Keratinocyte (primary cell): ENCODE measurements around the gene CGNL1. TPM values are rescaled to one million over a fixed set of nuclear protein-coding genes. Genes with fewer than 3 reads are reported as not detected.

Experiments used
- DNase-seq: peaks from one replicate; pipeline ENCODE4 v3.0.0-alpha.2; 2011; ENCODE audit warnings: low read depth, missing footprints, low spot score
- FAIRE-seq: peaks from 2 replicates; lab custom pipeline; 2011; peaks lifted over from hg19 to GRCh38; lab: Jason Lieb, UNC
- H2AFZ ChIP-seq: 2 replicates; pipeline ENCODE4 v1.6.0; 2012; ENCODE audit warnings: low read length, control low read depth, inconsistent platforms; ENCODE audit not compliant: control insufficient read depth
- H3K27ac ChIP-seq: 2 replicates; pipeline ENCODE4 v1.5.1; 2011; ENCODE audit warnings: low read length; ENCODE audit not compliant: control insufficient read depth, insufficient read depth
- H3K27me3 ChIP-seq: 3 replicates; pipeline ENCODE4 v1.6.0; 2011; ENCODE audit warnings: low read length; ENCODE audit not compliant: control insufficient read depth, insufficient read depth; ENCODE audit errors: extremely low read depth
- H3K36me3 ChIP-seq, 2 experiments: 2 replicates in 1 of 2; 3 replicates in 1 of 2; pipeline ENCODE4 v1.5.1; 2011; ENCODE audit warnings: low read length in 2 of 2, mild to moderate bottlenecking in 1 of 2; ENCODE audit not compliant: control insufficient read depth in 2 of 2, insufficient read depth in 2 of 2; ENCODE audit errors: extremely low read depth in 1 of 2
- H3K4me1 ChIP-seq: 3 replicates; pipeline ENCODE4 v1.5.1; 2011; ENCODE audit warnings: low read length; ENCODE audit not compliant: control insufficient read depth, insufficient read depth; ENCODE audit errors: extremely low read depth
- H3K4me2 ChIP-seq: 3 replicates; pipeline ENCODE4 v1.6.0; 2011; ENCODE audit warnings: low read depth, low read length; ENCODE audit not compliant: control insufficient read depth, insufficient read depth; ENCODE audit errors: extremely low read depth
- H3K4me3 ChIP-seq, 3 experiments: fragments of 200-600 bp in 1 of 3; sonication (generic) in 1 of 3; 2 replicates in 2 of 3; 3 replicates in 1 of 3; pipeline ENCODE4 v1.5.1; 2011 to 2016; ENCODE audit warnings: low read length in 3 of 3, mild to moderate bottlenecking in 3 of 3, control low read depth in 2 of 3, inconsistent platforms in 1 of 3, low read depth in 1 of 3, mixed read lengths in 1 of 3, mixed run types in 1 of 3, moderate library complexity in 1 of 3; ENCODE audit not compliant: control insufficient read depth in 2 of 3, insufficient read depth in 2 of 3; ENCODE audit errors: extremely low read depth in 1 of 3
- H3K79me2 ChIP-seq: 2 replicates; pipeline ENCODE4 v1.6.0; 2012; ENCODE audit warnings: low read length; ENCODE audit not compliant: control insufficient read depth, insufficient read depth
- H3K9ac ChIP-seq: 3 replicates; pipeline ENCODE4 v1.6.0; 2011; ENCODE audit warnings: low read length; ENCODE audit not compliant: control insufficient read depth, insufficient read depth; ENCODE audit errors: extremely low read depth
- H3K9me1 ChIP-seq: 3 replicates; pipeline ENCODE4 v1.6.0; 2011; ENCODE audit warnings: low read length; ENCODE audit not compliant: control insufficient read depth, insufficient read depth; ENCODE audit errors: extremely low read depth
- H3K9me3 ChIP-seq: 2 replicates; pipeline ENCODE4 v1.5.1; 2012; ENCODE audit warnings: low read depth, low read length; ENCODE audit not compliant: control insufficient read depth
- H4K20me1 ChIP-seq: 3 replicates; pipeline ENCODE4 v1.6.0; 2011; ENCODE audit warnings: low read length; ENCODE audit not compliant: control insufficient read depth, insufficient read depth; ENCODE audit errors: extremely low read depth
- EZH2 ChIP-seq: IDR thresholded peaks from one replicate; pipeline ENCODE4 v1.6.1; 2012; ENCODE audit warnings: inconsistent platforms, mild to moderate bottlenecking, low read length, moderate library complexity
- dilution Hi-C: fragments of 300-500 bp; cut with MboI; formaldehyde crosslinking; loops from one replicate; pipeline ENCODE4 v1.7.0; 2020; ENCODE audit warnings: low sequenced_read_pairs; ENCODE audit not compliant: extremely low pct_ligation_motif_present
- polyA plus RNA-seq, 5 experiments: library from polyadenylated mRNA; depleted of rRNA in 3 of 5; stranded (reverse) in 3 of 5; stranded (forward) in 1 of 5; unstranded in 1 of 5; fragments of >200 nt; gene quantifications; 1 replicate in 1 of 5; 2 replicates in 3 of 5; 3 replicates in 1 of 5; pipeline versions ENCODE4 v1.2.1 to v1.2.3, GENCODE V29; 2011 to 2012; ENCODE audit warnings: missing spikeins in 2 of 5, low read depth in 1 of 5, low replicate concordance in 1 of 5
- TF ChIP-seq, protein P1 (sequence below), 3 experiments: IDR thresholded peaks in 1 of 3; conservative IDR thresholded peaks in 1 of 3; optimal IDR thresholded peaks in 1 of 3; 2 replicates in 2 of 3; 3 replicates in 1 of 3; pipeline versions ENCODE3 to v1.5.1; 2011; ENCODE audit warnings: low read length in 3 of 3, mild to moderate bottlenecking in 3 of 3, moderate library complexity in 2 of 3, control low read depth in 1 of 3, inconsistent platforms in 1 of 3; ENCODE audit not compliant: insufficient read depth in 2 of 3; ENCODE audit errors: extremely low read depth in 1 of 3

CGNL1 gene
- polyA plus RNA-seq, 1 donor (not counting 4 experiments of a cell fraction or from before 2014, with no cell fraction given): 0.05 TPM

DNA sequence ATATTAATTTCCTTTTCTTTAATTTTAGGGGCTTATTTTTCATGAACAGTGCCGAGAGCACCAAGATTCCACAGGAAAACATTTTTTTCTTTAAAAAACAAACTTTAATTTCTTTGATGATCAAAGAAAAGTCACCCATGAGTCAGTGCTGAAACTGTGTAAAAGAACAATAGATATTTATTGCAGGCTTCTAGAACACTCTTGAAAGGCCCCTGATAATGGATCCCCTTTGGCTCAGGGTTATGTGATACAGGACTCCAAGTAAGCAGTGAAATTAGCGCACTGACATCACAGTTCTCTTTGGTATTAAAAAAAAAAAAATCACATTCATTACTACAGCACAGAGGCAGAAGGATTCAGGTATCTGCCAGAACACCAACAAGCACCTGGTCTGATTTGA is 149.3 kb downstream of the CGNL1 start:
- Histone ChIP-seq H3K4me3 (no peak overlapping the region), H2AFZ (no peak overlapping the region), H3K27ac (no peak overlapping the region), H3K4me1 (no peaks in the 10 kb centered on the region), H3K9me1 (no peaks in the 10 kb centered on the region), H3K9me3 (no peaks in the 10 kb centered on the region), H3K9ac (no peak overlapping the region), H3K27me3 (no peaks in the 10 kb centered on the region), H3K36me3 (no peaks in the 10 kb centered on the region), H3K4me2 (no peak overlapping the region), H4K20me1 (no peaks in the 10 kb centered on the region), H3K79me2 (no peaks in the 10 kb centered on the region)
- FAIRE-seq (no peak), DNase-seq (no peak)
- TF ChIP-seq, protein P1, sequence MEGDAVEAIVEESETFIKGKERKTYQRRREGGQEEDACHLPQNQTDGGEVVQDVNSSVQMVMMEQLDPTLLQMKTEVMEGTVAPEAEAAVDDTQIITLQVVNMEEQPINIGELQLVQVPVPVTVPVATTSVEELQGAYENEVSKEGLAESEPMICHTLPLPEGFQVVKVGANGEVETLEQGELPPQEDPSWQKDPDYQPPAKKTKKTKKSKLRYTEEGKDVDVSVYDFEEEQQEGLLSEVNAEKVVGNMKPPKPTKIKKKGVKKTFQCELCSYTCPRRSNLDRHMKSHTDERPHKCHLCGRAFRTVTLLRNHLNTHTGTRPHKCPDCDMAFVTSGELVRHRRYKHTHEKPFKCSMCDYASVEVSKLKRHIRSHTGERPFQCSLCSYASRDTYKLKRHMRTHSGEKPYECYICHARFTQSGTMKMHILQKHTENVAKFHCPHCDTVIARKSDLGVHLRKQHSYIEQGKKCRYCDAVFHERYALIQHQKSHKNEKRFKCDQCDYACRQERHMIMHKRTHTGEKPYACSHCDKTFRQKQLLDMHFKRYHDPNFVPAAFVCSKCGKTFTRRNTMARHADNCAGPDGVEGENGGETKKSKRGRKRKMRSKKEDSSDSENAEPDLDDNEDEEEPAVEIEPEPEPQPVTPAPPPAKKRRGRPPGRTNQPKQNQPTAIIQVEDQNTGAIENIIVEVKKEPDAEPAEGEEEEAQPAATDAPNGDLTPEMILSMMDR (optimal IDR thresholded peaks at IDR 0.05 in 1 of 3, IDR thresholded peaks at IDR 0.05 in 1 of 3, conservative IDR thresholded peaks at IDR 0.05 in 1 of 3; ENCODE audit: extremely low read depth in 1 of 3, insufficient read depth in 2 of 3, low read length in 3 of 3): no peak
- no peak for TF ChIP-seq EZH2
- dilution Hi-C loops: loop anchor here (25.0 kb wide), 1 partner anchor 188 kb away; no protein-coding TSS in a partner anchor

DNA sequence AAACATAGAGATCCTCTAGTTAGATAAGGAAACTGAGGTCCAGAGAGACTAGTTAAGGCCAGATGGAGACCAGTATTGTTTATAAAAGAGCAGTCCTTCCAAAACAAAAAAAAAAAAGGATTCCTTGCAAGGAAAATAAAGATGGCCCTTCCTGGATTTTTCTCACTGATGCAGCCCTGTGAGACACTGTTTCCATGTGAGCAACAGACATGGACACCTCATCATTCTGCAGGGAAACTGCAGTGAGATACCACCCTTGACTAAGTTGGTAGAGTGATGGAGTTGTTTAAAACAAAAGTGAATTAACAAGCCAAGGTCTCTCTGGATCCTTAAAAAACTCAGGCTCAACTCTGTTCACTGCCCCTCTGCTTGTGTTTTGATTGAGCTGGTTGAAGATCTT is 149.8 kb downstream of the CGNL1 start:
- Histone ChIP-seq H3K27me3 (no peaks in the 10 kb centered on the region), H3K9ac (no peak overlapping the region), H4K20me1 (no peaks in the 10 kb centered on the region), H3K4me2 (no peak overlapping the region), H3K9me1 (no peaks in the 10 kb centered on the region), H2AFZ (no peak overlapping the region), H3K79me2 (no peaks in the 10 kb centered on the region), H3K9me3 (no peaks in the 10 kb centered on the region), H3K36me3 (no peaks in the 10 kb centered on the region), H3K27ac (no peak overlapping the region), H3K4me1 (no peaks in the 10 kb centered on the region), H3K4me3 (no peak overlapping the region)
- TF ChIP-seq EZH2: no peak
- TF ChIP-seq, protein P1 (optimal IDR thresholded peaks at IDR 0.05 in 1 of 3, IDR thresholded peaks at IDR 0.05 in 1 of 3, conservative IDR thresholded peaks at IDR 0.05 in 1 of 3; ENCODE audit: extremely low read depth in 1 of 3, insufficient read depth in 2 of 3, low read length in 3 of 3): no peak
- DNase-seq: no peak
- dilution Hi-C loops: loop anchor here (25.0 kb wide), 1 partner anchor 189 kb away; no protein-coding TSS in a partner anchor
- no peak for FAIRE-seq
